Gastrocnemius medialis (tissue), 4 donors: ENCODE measurements around the gene LHX6.

Experiments used
- POLR2A ChIP-seq, 2 donors: fragments of 450-650 bp; IDR thresholded peaks; one replicate each; pipeline ENCODE4 v1.6.1; 2017; ENCODE audit warnings: antibody characterized with exemption in 2 of 2, mild to moderate bottlenecking in 2 of 2, moderate library complexity in 2 of 2
- TF ChIP-seq, protein P1 (sequence below), 5 experiments: fragments of 450-650 bp in 3 of 5; fragments of 200-600 bp in 2 of 5; sonication (generic) in 2 of 5; IDR thresholded peaks in 4 of 5; conservative IDR thresholded peaks in 1 of 5; 1 replicate in 4 of 5; 2 replicates in 1 of 5; pipeline ENCODE4 v1.5.1; 2016 to 2019; ENCODE audit warnings: antibody characterized with exemption in 5 of 5, mild to moderate bottlenecking in 3 of 5, moderate library complexity in 3 of 5

GRCh38 chr9:122215663-122216062 lies 13.1 kb downstream of the LHX6 start:
- TF ChIP-seq, protein P1, sequence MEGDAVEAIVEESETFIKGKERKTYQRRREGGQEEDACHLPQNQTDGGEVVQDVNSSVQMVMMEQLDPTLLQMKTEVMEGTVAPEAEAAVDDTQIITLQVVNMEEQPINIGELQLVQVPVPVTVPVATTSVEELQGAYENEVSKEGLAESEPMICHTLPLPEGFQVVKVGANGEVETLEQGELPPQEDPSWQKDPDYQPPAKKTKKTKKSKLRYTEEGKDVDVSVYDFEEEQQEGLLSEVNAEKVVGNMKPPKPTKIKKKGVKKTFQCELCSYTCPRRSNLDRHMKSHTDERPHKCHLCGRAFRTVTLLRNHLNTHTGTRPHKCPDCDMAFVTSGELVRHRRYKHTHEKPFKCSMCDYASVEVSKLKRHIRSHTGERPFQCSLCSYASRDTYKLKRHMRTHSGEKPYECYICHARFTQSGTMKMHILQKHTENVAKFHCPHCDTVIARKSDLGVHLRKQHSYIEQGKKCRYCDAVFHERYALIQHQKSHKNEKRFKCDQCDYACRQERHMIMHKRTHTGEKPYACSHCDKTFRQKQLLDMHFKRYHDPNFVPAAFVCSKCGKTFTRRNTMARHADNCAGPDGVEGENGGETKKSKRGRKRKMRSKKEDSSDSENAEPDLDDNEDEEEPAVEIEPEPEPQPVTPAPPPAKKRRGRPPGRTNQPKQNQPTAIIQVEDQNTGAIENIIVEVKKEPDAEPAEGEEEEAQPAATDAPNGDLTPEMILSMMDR (IDR thresholded peaks at IDR 0.05 in 4 of 5, conservative IDR thresholded peaks at IDR 0.05 in 1 of 5) = no peak
- TF ChIP-seq POLR2A (IDR thresholded peaks at IDR 0.05) = no peak
